ENCODE results near the gene ZFR2.

ZFR2 gene

GRCh38 chr19:3792114-3792513 lies 76.7 kb downstream of the ZFR2 start:
- in situ Hi-C loops (cut with MboI; ENCODE audit: low sequenced_read_pairs): no loop called here

- in situ Hi-C loops (cut with MboI; ENCODE audit: low sequenced_read_pairs): no loop called here
These were observed 77.9 kb downstream of the ZFR2 start for GRCh38 chr19:3790941-3791340.

- in situ Hi-C loops (cut with MboI; ENCODE audit: low sequenced_read_pairs): no loop called here
These were observed 78.6 kb downstream of the ZFR2 start for GRCh38 chr19:3790209-3790734.

- in situ Hi-C loops (cut with MboI; ENCODE audit: low sequenced_read_pairs): no loop called here
These were observed 79.7 kb downstream of the ZFR2 start for GRCh38 chr19:3788996-3789778.

- in situ Hi-C loops (cut with MboI; ENCODE audit: low sequenced_read_pairs): no loop called here
These were observed 82.7 kb downstream of the ZFR2 start, which contains the start of gene MATK for GRCh38 chr19:3785938-3786824. Gene MATK, minus strand, starts transcription at chr19:3786381. Its CDS starts 1,246 bp downstream, at chr19:3785135.

GRCh38 chr19:3785451-3785937 lies 83.3 kb downstream of the ZFR2 start:
- in situ Hi-C loops (cut with MboI; ENCODE audit: low sequenced_read_pairs): no loop called here

GRCh38 chr19:3784607-3785450 lies 84.0 kb downstream of the ZFR2 start:
- in situ Hi-C loops (cut with MboI; ENCODE audit: low sequenced_read_pairs): no loop called here

GRCh38 chr19:3783660-3784584 lies 84.9 kb downstream of the ZFR2 start:
- in situ Hi-C loops (cut with MboI; ENCODE audit: low sequenced_read_pairs): no loop called here

GRCh38 chr19:3782903-3783302 lies 85.9 kb downstream of the ZFR2 start:
- in situ Hi-C loops (cut with MboI; ENCODE audit: low sequenced_read_pairs): no loop called here

GRCh38 chr19:3782330-3782729 lies 86.5 kb downstream of the ZFR2 start:
- in situ Hi-C loops (cut with MboI; ENCODE audit: low sequenced_read_pairs): no loop called here

GRCh38 chr19:3781603-3782002 lies 87.2 kb downstream of the ZFR2 start:
- in situ Hi-C loops (cut with MboI; ENCODE audit: low sequenced_read_pairs): no loop called here

GRCh38 chr19:3780786-3781304 lies 88.0 kb downstream of the ZFR2 start:
- in situ Hi-C loops (cut with MboI; ENCODE audit: low sequenced_read_pairs): no loop called here

GRCh38 chr19:3778899-3779723 lies 89.7 kb downstream of the ZFR2 start:
- in situ Hi-C loops (cut with MboI; ENCODE audit: low sequenced_read_pairs): no loop called here

GRCh38 chr19:3778104-3778867 lies 90.6 kb downstream of the ZFR2 start:
- in situ Hi-C loops (cut with MboI; ENCODE audit: low sequenced_read_pairs): no loop called here

- in situ Hi-C loops (cut with MboI; ENCODE audit: low sequenced_read_pairs): no loop called here
These were observed 92.3 kb downstream of the ZFR2 start for GRCh38 chr19:3776479-3777040.

- in situ Hi-C loops (cut with MboI; ENCODE audit: low sequenced_read_pairs): no loop called here
These were observed 93.0 kb downstream of the ZFR2 start for GRCh38 chr19:3775831-3776230.

GRCh38 chr19:3775374-3775711 lies 93.5 kb downstream of the ZFR2 start:
- in situ Hi-C loops (cut with MboI; ENCODE audit: low sequenced_read_pairs): no loop called here

Data from hTERT RPE-1 (cell line).